ENCODE results near the gene PISD.
"Not testable (repeated sequence)": the region's sequence is repeated elsewhere in the genome, so short reads cannot be mapped to it uniquely, and the experiment has no call there.

The PISD gene

GRCh38 chr22:31610611-31611010 lies 51.4 kb downstream of the PISD start:
- no peak for DNase-seq (ENCODE audit: low read depth in 4 of 4, low spot score in 1 of 4)

- no peak for DNase-seq (ENCODE audit: low read depth in 4 of 4, low spot score in 1 of 4)
Measured at GRCh38 chr22:31609716-31610115, 52.3 kb downstream of the PISD start.

- no peak for DNase-seq (ENCODE audit: low read depth in 4 of 4, low spot score in 1 of 4)
Measured at GRCh38 chr22:31607696-31608095, 54.3 kb downstream of the PISD start.

GRCh38 chr22:31605851-31606585 lies 56.0 kb downstream of the PISD start:
- no peak for DNase-seq (ENCODE audit: low read depth in 4 of 4, low spot score in 1 of 4)

- no peak for DNase-seq (ENCODE audit: low read depth in 4 of 4, low spot score in 1 of 4)
Measured at GRCh38 chr22:31604746-31605705, 57.0 kb downstream of the PISD start.

- no peak for DNase-seq (ENCODE audit: low read depth in 4 of 4, low spot score in 1 of 4)
Measured at GRCh38 chr22:31604137-31604705, 57.8 kb downstream of the PISD start.

- DNase-seq (ENCODE audit: low read depth in 4 of 4, low spot score in 1 of 4), result no peak
Measured at GRCh38 chr22:31603574-31603973, 58.4 kb downstream of the PISD start.

GRCh38 chr22:31603081-31603525 lies 58.9 kb downstream of the PISD start:
- no peak for DNase-seq (ENCODE audit: low read depth in 4 of 4, low spot score in 1 of 4)

GRCh38 chr22:31602259-31602952 lies 59.6 kb downstream of the PISD start:
- DNase-seq (ENCODE audit: low read depth in 4 of 4, low spot score in 1 of 4), result no peak

GRCh38 chr22:31595271-31595670 lies 66.7 kb downstream of the PISD start:
- no peak for DNase-seq (ENCODE audit: low read depth in 4 of 4, low spot score in 1 of 4)

GRCh38 chr22:31590161-31590560 lies 71.9 kb downstream of the PISD start:
- DNase-seq (ENCODE audit: low read depth in 4 of 4, low spot score in 1 of 4), result not testable (repeated sequence)

- DNase-seq (ENCODE audit: low read depth in 4 of 4, low spot score in 1 of 4), result no peak
Measured at GRCh38 chr22:31588970-31589675, 72.9 kb downstream of the PISD start.

- DNase-seq (ENCODE audit: low read depth in 4 of 4, low spot score in 1 of 4), result no peak
Measured at GRCh38 chr22:31586137-31586920, 75.7 kb downstream of the PISD start.

- no peak for DNase-seq (ENCODE audit: low read depth in 4 of 4, low spot score in 1 of 4)
Measured at GRCh38 chr22:31585161-31585859, 76.7 kb downstream of the PISD start.

- DNase-seq (ENCODE audit: low read depth in 4 of 4, low spot score in 1 of 4), result no peak
Measured at GRCh38 chr22:31584804-31585160, 77.2 kb downstream of the PISD start.

GRCh38 chr22:31583861-31584485 lies 78.0 kb downstream of the PISD start:
- DNase-seq (ENCODE audit: low read depth in 4 of 4, low spot score in 1 of 4), result no peak

- DNase-seq (ENCODE audit: low read depth in 4 of 4, low spot score in 1 of 4), result no peak
Measured at GRCh38 chr22:31579835-31580242, 82.2 kb downstream of the PISD start.

- DNase-seq (ENCODE audit: low read depth in 4 of 4, low spot score in 1 of 4), result no peak
Measured at GRCh38 chr22:31578171-31578570, 83.8 kb downstream of the PISD start.

- no peak for DNase-seq (ENCODE audit: low read depth in 4 of 4, low spot score in 1 of 4)
Measured at GRCh38 chr22:31577711-31578110, 84.3 kb downstream of the PISD start.
